Epithelial cell of proximal tubule (primary cell): ENCODE measurements around the gene P3H2. TPM values are rescaled to one million over a fixed set of nuclear protein-coding genes. Genes with fewer than 3 reads are reported as not detected.
A peak's percentile ranks its signal among the peaks of the same experiment; 100 is the strongest.

Source experiments
- DNase-seq: peaks from one replicate; pipeline ENCODE4 v3.0.0-alpha.2; 2011; ENCODE audit warnings: low read depth
- H3K4me3 ChIP-seq: 2 replicates; pipeline ENCODE4 v1.5.1; 2011; ENCODE audit warnings: low read depth, mild to moderate bottlenecking, low read length
- CTCF ChIP-seq: conservative IDR thresholded peaks from 2 replicates; pipeline ENCODE4 v1.5.1; 2012; ENCODE audit warnings: low read depth, mild to moderate bottlenecking, low read length
- total RNA-seq: library from RNA; depleted of rRNA; stranded (reverse); fragments of >200 nt; gene quantifications from 2 replicates; pipeline ENCODE4 v1.2.3, GENCODE V29; 2015

The P3H2 gene
- total RNA-seq, 1 donor from 2014 or later = 107 TPM

GRCh38 chr3:190124067-190124466 lies 3.4 kb upstream of the P3H2 start:
- no peak overlapping the region for H3K4me3 ChIP-seq
- no peak for TF ChIP-seq CTCF
- DNase-seq = peak; percentile 74

GRCh38 chr3:190122198-190122771 lies 1.6 kb upstream of the P3H2 start:
- H3K4me3 ChIP-seq = no peak overlapping the region
- no peak for DNase-seq

GRCh38 chr3:190121383-190121782 lies 686 bp upstream of the P3H2 start:
- peak overlapping the region; percentile 86 for H3K4me3 ChIP-seq
- no peak for DNase-seq
- TF ChIP-seq CTCF = no peak

More at GRCh38 chr3:190122198-190122771, 1.6 kb upstream of the P3H2 start:
- TF ChIP-seq CTCF = no peak

GRCh38 chr3:190121061-190121377 lies 322 bp upstream of the P3H2 start:
- H3K4me3 ChIP-seq = peak overlapping the region; percentile 86
- DNase-seq = no peak
- TF ChIP-seq CTCF = no peak

- TF ChIP-seq CTCF = no peak
- DNase-seq = no peak
Measured at GRCh38 chr3:190119461-190120268, 1.0 kb downstream of the P3H2 start.

GRCh38 chr3:190118438-190118837 lies 2.3 kb downstream of the P3H2 start:
- no peak for TF ChIP-seq CTCF
- peak overlapping the region; percentile 86 for H3K4me3 ChIP-seq
- DNase-seq = no peak

More at GRCh38 chr3:190119461-190120268, 1.0 kb downstream of the P3H2 start:
- peak overlapping the region; percentile 86 for H3K4me3 ChIP-seq

GRCh38 chr3:190117981-190118380 lies 2.7 kb downstream of the P3H2 start:
- peak overlapping the region; percentile 86 for H3K4me3 ChIP-seq
- DNase-seq = no peak
- TF ChIP-seq CTCF = no peak
